Psoas muscle (tissue), 8 donors: ENCODE data around the gene DIO3. TPM values are rescaled to one million over a fixed set of nuclear protein-coding genes. Genes with fewer than 3 reads are reported as not detected.

ENCODE experiments used
- ATAC-seq, 4 donors: fragments of 200-7000 bp; cut with Tn5 transposase; one replicate each; pipeline ENCODE4 v1.9.1; 2020; ENCODE audit warnings: moderate library complexity in 3 of 4, mild to moderate bottlenecking in 2 of 4
- DNase-seq, 2 donors: peaks; one replicate each; pipeline ENCODE4 v3.0.0-alpha.2; 2020
- H3K27ac ChIP-seq: fragments of 200-600 bp; one replicate; pipeline ENCODE4 v1.8.0; 2022
- H3K27me3 ChIP-seq, 3 donors: fragments of 200-600 bp in 1 of 3; one replicate each; pipeline versions ENCODE4 v1.6.1 to v1.8.0; 2013 to 2022; ENCODE audit warnings: low read length in 2 of 3, mild to moderate bottlenecking in 2 of 3, moderate library complexity in 1 of 3; ENCODE audit not compliant: insufficient read depth in 3 of 3
- H3K36me3 ChIP-seq, 2 donors: fragments of 200-600 bp in 1 of 2; one replicate each; pipeline versions ENCODE4 v1.6.1 to v1.8.0; 2013 to 2022; ENCODE audit warnings: low read depth in 1 of 2, mild to moderate bottlenecking in 1 of 2, moderate library complexity in 1 of 2; ENCODE audit not compliant: insufficient read depth in 1 of 2
- H3K4me1 ChIP-seq: fragments of 200-600 bp; one replicate; pipeline ENCODE4 v1.8.0; 2022
- H3K4me3 ChIP-seq: fragments of 200-600 bp; one replicate; pipeline ENCODE4 v1.8.0; 2022; ENCODE audit warnings: mild to moderate bottlenecking
- H3K9me3 ChIP-seq: fragments of 200-600 bp; one replicate; pipeline ENCODE4 v1.8.0; 2022
- CTCF ChIP-seq: fragments of 200-600 bp; IDR thresholded peaks from one replicate; pipeline ENCODE4 v1.8.0; 2022; ENCODE audit warnings: antibody characterized with exemption
- WGBS, 3 donors: extraction: QIAGEN DNeasy Blood & Tissue Kit; methylation state at CpG; one replicate each; pipeline versions ENCODE4 v1.1.6 to v1.1.7; 2013; 5-methylcytosine and 5-hydroxymethylcytosine counted together
- intact Hi-C, 2 donors: fragments of 100-400 bp; cut with DNase I; formaldehyde crosslinking; loops; one replicate each; pipeline versions ENCODE4 v1.11.0 to v1.14.2; 2022
- polyA plus RNA-seq, 3 donors: library from polyadenylated mRNA; stranded (reverse); fragments of 200-250 nt; gene quantifications; one replicate each; pipeline ENCODE4 v1.2.3, GENCODE V29; 2013
- total RNA-seq, 4 donors: library from RNA; stranded (reverse); fragmentation: NEBNext Ultra II Directional in 2 of 4; extraction: Animal tissue kit (Norgen Biotek cat#: 25700) in 2 of 4; gene quantifications; one replicate each; pipeline versions ENCODE4 v1.2.1 to v1.2.4, GENCODE V29; 2021 to 2023
- donor health status: healthy with polysubstance abuse.
- donor health status: DM: no; HTN: no; CAD: no; lungs with moderate emphysema.
- donor health status: Bipolar disorder and iron deficiency.
- donor health status: healthy.
- donor health status: DM: yes; HTN: yes; CAD: no.
- donor health status: DM: no; HTN: no; CAD: no.
- donor health status: DM: no; HTN: no; CAD: no.
- donor health status: DM: yes; HTN: yes; CAD: no.

Gene DIO3
- total and polyA plus RNA-seq, 7 donors = 0.30 to 1.3 (median 0.84) TPM

GRCh38 chr14:101584055-101584859 lies 23.0 kb downstream of the DIO3 start:
- WGBS, 3 donors = 41 to 53% (median 50%) methylated on average over 54 of the region's 54 CpGs
- no peak overlapping the region for H3K27ac ChIP-seq
- no peaks in the 10 kb centered on the region for H3K36me3 ChIP-seq
- intact Hi-C loops = no loop called here
- DNase-seq (peak; percentile 45 to 82), ATAC-seq (peak in 3 of 4 donors; percentile 27 to 77 (median 28))
- TF ChIP-seq CTCF = no peak
- peak overlapping the region; percentile 25 for H3K4me3 ChIP-seq
- peaks cover 0 to 25% (median 4%) of the 10 kb centered on the region in 3 donors for H3K27me3 ChIP-seq
- no peaks in the 10 kb centered on the region for H3K9me3 ChIP-seq
- H3K4me1 ChIP-seq = no peaks in the 10 kb centered on the region

GRCh38 chr14:101585211-101585610 lies 23.9 kb downstream of the DIO3 start:
- WGBS, 3 donors = 61 to 75% (median 66%) methylated on average over 6 of the region's 6 CpGs
- Histone ChIP-seq H3K4me3 (no peak overlapping the region), H3K27me3 (peaks cover 0 to 24% (median 6%) of the 10 kb centered on the region in 3 donors), H3K36me3 (no peaks in the 10 kb centered on the region), H3K27ac (no peak overlapping the region), H3K9me3 (no peaks in the 10 kb centered on the region), H3K4me1 (no peaks in the 10 kb centered on the region)
- no peak for ATAC-seq
- intact Hi-C loops = no loop called here
- no peak for TF ChIP-seq CTCF
- no peak for DNase-seq

GRCh38 chr14:101586531-101587430 lies 25.5 kb downstream of the DIO3 start:
- Histone ChIP-seq H3K4me3 (no peak overlapping the region), H3K27me3 (peaks cover 0 to 24% (median 6%) of the 10 kb centered on the region in 3 donors), H3K4me1 (no peaks in the 10 kb centered on the region), H3K9me3 (no peaks in the 10 kb centered on the region), H3K27ac (no peak overlapping the region), H3K36me3 (no peaks in the 10 kb centered on the region)
- intact Hi-C loops = no loop called here
- no peak for TF ChIP-seq CTCF
- 87 to 89% (median 88%) methylated on average over 17 of the region's 17 CpGs for WGBS, 3 donors
- DNase-seq (no peak), ATAC-seq (no peak)

GRCh38 chr14:101587441-101587911 lies 26.2 kb downstream of the DIO3 start:
- no peak for DNase-seq
- no peak overlapping the region for H3K4me3 ChIP-seq
- H3K36me3 ChIP-seq = no peaks in the 10 kb centered on the region
- intact Hi-C loops = no loop called here
- H3K27me3 ChIP-seq = peaks cover 0 to 24% (median 6%) of the 10 kb centered on the region in 3 donors
- WGBS, 3 donors = 68 to 77% (median 74%) methylated on average over 29 of the region's 29 CpGs
- ATAC-seq = no peak
- H3K4me1 ChIP-seq = no peaks in the 10 kb centered on the region
- no peak overlapping the region for H3K27ac ChIP-seq
- no peak for TF ChIP-seq CTCF
- H3K9me3 ChIP-seq = no peaks in the 10 kb centered on the region
